NB4 (cell line): Measurements from ENCODE around the gene LYRM4.

Source experiments
- DNase-seq: peaks from one replicate; pipeline ENCODE4 v3.0.0; 2010; ENCODE audit warnings: low read depth
- H3K4me3 ChIP-seq: one replicate; pipeline ENCODE4 v1.5.1; 2011; ENCODE audit warnings: mild to moderate bottlenecking, low read depth, low read length, moderate library complexity
- MYC ChIP-seq: IDR thresholded peaks from 2 replicates; pipeline ENCODE4 v1.6.1; 2011; ENCODE audit warnings: low read depth, low read length
- POLR2A ChIP-seq: IDR thresholded peaks from 2 replicates; pipeline ENCODE4 v1.6.1; 2011; ENCODE audit warnings: mild to moderate bottlenecking; ENCODE audit not compliant: insufficient read length; ENCODE audit errors: extremely low read depth
- TF ChIP-seq, protein P1 (sequence below): IDR thresholded peaks from 2 replicates; pipeline ENCODE4 v1.6.1; 2011; ENCODE audit warnings: low read depth, low read length
- TF ChIP-seq, protein P2 (sequence below): IDR thresholded peaks from one replicate; pipeline ENCODE4 v1.5.1; 2012; ENCODE audit warnings: low read depth, low read length

The LYRM4 gene

DNA sequence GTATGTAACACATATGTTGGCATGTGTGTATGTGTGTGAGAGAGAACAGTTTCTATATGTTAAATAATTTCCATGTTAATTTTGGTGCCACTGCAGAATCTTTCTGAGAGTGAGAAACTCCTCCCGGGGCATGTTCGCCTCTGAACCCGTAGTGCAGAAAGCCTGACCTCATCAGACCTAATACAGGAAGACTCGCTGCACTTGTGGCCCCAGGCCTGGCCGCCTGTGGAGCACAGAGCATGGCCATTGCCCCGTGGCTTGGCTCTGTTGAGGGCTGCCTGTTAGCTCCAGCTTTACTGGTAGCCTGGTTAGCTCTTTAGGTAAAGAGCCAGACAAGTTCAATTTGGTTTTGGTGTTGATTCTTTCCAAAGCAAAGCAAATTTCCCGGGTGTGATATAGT lies 26.0 kb upstream of the LYRM4 start:
- TF ChIP-seq, protein P1, sequence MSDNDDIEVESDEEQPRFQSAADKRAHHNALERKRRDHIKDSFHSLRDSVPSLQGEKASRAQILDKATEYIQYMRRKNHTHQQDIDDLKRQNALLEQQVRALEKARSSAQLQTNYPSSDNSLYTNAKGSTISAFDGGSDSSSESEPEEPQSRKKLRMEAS, result no peak
- no peak for TF ChIP-seq MYC
- TF ChIP-seq, protein P2, sequence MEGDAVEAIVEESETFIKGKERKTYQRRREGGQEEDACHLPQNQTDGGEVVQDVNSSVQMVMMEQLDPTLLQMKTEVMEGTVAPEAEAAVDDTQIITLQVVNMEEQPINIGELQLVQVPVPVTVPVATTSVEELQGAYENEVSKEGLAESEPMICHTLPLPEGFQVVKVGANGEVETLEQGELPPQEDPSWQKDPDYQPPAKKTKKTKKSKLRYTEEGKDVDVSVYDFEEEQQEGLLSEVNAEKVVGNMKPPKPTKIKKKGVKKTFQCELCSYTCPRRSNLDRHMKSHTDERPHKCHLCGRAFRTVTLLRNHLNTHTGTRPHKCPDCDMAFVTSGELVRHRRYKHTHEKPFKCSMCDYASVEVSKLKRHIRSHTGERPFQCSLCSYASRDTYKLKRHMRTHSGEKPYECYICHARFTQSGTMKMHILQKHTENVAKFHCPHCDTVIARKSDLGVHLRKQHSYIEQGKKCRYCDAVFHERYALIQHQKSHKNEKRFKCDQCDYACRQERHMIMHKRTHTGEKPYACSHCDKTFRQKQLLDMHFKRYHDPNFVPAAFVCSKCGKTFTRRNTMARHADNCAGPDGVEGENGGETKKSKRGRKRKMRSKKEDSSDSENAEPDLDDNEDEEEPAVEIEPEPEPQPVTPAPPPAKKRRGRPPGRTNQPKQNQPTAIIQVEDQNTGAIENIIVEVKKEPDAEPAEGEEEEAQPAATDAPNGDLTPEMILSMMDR, result no peak
- TF ChIP-seq POLR2A, result no peak

DNA sequence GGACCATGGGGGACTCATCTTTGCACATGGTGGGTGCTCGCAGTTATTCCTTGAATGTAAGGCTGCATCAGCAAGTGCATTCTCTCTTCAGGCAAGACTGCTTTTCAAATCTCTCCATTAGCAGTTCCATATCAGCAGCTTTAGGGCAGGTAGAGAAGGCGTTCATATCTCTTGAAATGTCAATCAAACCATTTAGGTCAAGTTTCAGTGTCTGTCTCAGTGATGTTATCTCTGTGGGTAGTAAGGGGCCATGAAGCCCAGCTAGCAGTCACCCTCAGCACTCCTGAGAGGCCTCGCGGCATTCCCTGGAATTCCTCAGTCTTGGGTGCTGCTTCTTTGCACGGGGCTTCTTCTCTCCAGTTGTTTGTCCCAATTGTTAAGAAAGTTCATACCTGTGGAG lies 24.8 kb upstream of the LYRM4 start:
- TF ChIP-seq, protein P1, result no peak
- TF ChIP-seq, protein P2, result no peak
- no peak for TF ChIP-seq MYC
- no peak for TF ChIP-seq POLR2A
- DNase-seq, result no peak
- H3K4me3 ChIP-seq, result no peak overlapping the region

More for the DNA sequence above, 26.0 kb upstream of the LYRM4 start:
- DNase-seq, result no peak
- H3K4me3 ChIP-seq, result no peak overlapping the region

DNA sequence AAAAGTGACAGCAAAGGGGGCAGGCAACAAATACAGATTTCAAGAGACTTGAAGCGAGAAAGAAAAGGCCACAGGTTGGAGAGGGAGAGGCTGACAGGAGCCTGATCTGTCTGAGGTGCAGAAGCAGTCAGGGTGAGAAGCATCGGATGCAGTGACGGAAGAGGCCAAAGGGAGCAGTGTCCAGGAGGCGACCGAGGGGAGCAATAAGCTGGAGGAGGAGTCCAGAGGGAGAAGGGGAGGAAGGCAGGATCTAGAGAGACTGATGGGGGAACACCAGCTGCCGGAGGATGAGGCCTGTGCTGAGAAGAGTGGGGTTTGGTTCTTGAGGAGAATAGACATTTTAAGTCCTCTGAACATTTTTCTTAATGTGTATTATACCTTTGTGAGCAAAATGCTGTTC lies 24.3 kb upstream of the LYRM4 start:
- DNase-seq, result no peak
- no peak overlapping the region for H3K4me3 ChIP-seq
- no peak for TF ChIP-seq POLR2A
- TF ChIP-seq, protein P1, result no peak
- TF ChIP-seq MYC, result no peak
- TF ChIP-seq, protein P2, result no peak

DNA sequence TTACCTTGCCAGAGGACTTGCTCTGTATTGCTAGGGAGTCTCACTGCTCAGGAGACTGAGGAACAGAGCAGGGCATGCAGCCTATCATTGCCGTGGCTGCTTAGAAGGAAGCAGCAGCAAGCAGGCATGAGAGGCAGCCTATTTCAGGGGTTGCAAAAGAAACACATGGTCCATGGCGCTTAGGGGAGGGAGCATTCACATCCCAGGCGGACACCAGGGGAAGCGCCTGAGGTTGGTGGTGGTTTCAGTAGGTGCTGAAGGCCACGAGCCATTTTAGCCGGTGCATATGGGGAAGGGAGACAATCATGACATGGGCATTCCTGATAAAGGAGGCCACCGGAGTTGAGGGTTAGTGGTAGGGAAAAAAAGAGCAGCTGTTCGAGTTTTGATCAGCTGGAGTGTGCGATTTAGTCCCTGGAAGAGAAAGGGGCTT lies 21.5 kb upstream of the LYRM4 start:
- no peak for DNase-seq
- TF ChIP-seq MYC, result no peak
- TF ChIP-seq, protein P1, result no peak
- TF ChIP-seq, protein P2, result no peak
- TF ChIP-seq POLR2A, result no peak
- H3K4me3 ChIP-seq, result no peak overlapping the region

DNA sequence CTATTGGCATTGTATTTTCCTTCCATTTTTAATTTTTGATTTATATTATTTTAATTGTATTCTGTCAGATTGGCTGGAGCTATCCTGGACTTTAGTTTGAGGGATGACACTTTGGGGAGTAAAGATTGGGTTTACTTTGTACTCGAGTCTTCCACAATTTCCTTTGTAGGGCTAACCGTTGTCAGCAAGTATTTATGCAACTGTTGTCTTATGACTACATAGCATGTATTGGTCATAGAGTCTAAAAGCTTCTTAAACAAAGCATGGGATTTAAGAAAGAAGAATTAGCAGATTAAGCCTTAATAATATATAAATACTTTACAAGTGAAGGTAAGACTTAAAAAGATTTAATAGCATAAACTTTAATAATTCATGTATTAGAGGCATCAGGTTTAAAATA lies 20.2 kb upstream of the LYRM4 start:
- no peak for DNase-seq

DNA sequence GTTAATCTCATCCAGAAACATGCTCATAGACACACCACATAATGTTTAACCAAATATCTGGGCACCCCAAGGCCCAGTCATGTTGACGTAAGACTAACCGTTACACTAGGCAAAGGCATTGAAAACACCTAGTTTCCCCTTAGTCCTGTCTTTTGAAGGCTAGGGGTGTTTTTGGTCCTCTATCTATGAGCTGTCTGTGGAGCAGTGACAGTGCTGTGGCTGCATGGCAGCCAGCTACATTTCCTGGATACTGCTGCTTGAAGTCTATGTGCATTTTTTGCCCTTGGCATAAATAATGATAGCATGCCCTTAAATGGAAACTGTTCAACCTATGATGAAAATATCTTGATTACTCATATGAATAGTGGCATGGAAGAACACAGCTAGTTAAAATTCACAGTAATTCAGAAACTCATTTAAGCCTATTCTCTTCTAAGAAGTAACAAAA lies 19.2 kb upstream of the LYRM4 start:
- no peak overlapping the region for H3K4me3 ChIP-seq
- no peak for DNase-seq
- TF ChIP-seq, protein P1, result no peak
- TF ChIP-seq MYC (no peak), POLR2A (no peak)
- TF ChIP-seq, protein P2, result no peak

More for the DNA sequence above, 20.2 kb upstream of the LYRM4 start:
- H3K4me3 ChIP-seq, result no peak overlapping the region
- TF ChIP-seq, protein P1, result no peak
- TF ChIP-seq POLR2A, result no peak
